Mucosa of descending colon (tissue), 3 donors: ENCODE data around the gene CREG2. TPM values are rescaled to one million over a fixed set of nuclear protein-coding genes. Genes with fewer than 3 reads are reported as not detected.

Source experiments
- ATAC-seq: fragments of 200-7000 bp; cut with Tn5 transposase; one replicate; pipeline ENCODE4 v1.9.1; 2020; ENCODE audit warnings: mild to moderate bottlenecking, moderate library complexity
- DNase-seq, 3 donors: peaks; one replicate each; pipeline ENCODE4 v3.0.0-alpha.2; 2020
- H3K36me3 ChIP-seq: fragments of 200-600 bp; one replicate; pipeline ENCODE4 v1.8.0; 2021; ENCODE audit warnings: low read depth, mild to moderate bottlenecking
- H3K4me1 ChIP-seq: fragments of 200-600 bp; one replicate; pipeline ENCODE4 v1.8.0; 2021; ENCODE audit warnings: low read depth, mild to moderate bottlenecking
- H3K4me3 ChIP-seq: fragments of 200-600 bp; one replicate; pipeline ENCODE4 v1.8.0; 2021; ENCODE audit warnings: mild to moderate bottlenecking
- H3K9me3 ChIP-seq: fragments of 200-600 bp; one replicate; pipeline ENCODE4 v1.8.0; 2021; ENCODE audit warnings: mild to moderate bottlenecking
- intact Hi-C, 2 donors: fragments of 100-400 bp; cut with DNase I in 1 of 2; cut with micrococcal nuclease in 1 of 2; formaldehyde crosslinking; loops; one replicate each; pipeline versions ENCODE4 v1.11.0 to v1.11.1; 2022; cut with DNase I, micrococcal nuclease
- total RNA-seq, 3 donors: library from RNA; stranded (reverse); fragmentation: NEBNext Ultra II Directional in 2 of 3; extraction: Animal tissue kit (Norgen Biotek cat#: 25700) in 2 of 3; gene quantifications; one replicate each; pipeline versions ENCODE4 v1.2.1 to v1.2.4, GENCODE V29; 2021 to 2023
- TF ChIP-seq, protein P1 (sequence below): fragments of 200-600 bp; IDR thresholded peaks from one replicate; pipeline ENCODE4 v1.8.0; 2022; ENCODE audit warnings: antibody characterized with exemption, mild to moderate bottlenecking
- donor health status: DM: no; HTN: no; CAD: no; lungs with moderate emphysema.
- donor health status: DM: no; HTN: no; CAD: no.
- donor health status: DM: no; HTN: yes; CAD: no.

The CREG2 gene
- total RNA-seq, 3 donors from 2014 or later: 0.19 to 1.1 TPM; not detected in 1

DNA sequence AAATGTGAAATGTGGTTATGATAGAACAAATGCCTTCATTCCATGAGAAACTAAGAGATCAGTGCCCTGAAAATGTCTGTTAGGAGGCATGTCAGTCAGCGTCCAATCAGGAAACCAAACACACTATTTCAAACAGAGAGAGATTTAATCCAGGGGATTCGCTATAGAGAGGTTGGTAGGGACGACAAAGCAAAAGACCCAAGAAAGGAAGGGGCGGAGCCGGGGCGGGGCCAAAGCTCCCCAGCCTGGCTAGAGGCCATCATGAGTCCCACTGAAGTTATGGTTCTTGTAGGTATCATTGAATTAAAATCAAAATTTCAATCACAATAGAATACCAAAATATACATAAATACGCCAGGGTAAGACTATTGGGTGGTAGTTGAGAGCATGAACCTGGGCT lies 45.9 kb downstream of the CREG2 start:
- intact Hi-C loops: no loop called here

GRCh38 chr2:101340141-101340551 lies 47.2 kb downstream of the CREG2 start:
- Histone ChIP-seq H3K9me3 (no peaks in the 10 kb centered on the region), H3K4me3 (no peak overlapping the region), H3K36me3 (no peaks in the 10 kb centered on the region), H3K4me1 (peaks cover 3% of the 10 kb centered on the region)
- TF ChIP-seq, protein P1, sequence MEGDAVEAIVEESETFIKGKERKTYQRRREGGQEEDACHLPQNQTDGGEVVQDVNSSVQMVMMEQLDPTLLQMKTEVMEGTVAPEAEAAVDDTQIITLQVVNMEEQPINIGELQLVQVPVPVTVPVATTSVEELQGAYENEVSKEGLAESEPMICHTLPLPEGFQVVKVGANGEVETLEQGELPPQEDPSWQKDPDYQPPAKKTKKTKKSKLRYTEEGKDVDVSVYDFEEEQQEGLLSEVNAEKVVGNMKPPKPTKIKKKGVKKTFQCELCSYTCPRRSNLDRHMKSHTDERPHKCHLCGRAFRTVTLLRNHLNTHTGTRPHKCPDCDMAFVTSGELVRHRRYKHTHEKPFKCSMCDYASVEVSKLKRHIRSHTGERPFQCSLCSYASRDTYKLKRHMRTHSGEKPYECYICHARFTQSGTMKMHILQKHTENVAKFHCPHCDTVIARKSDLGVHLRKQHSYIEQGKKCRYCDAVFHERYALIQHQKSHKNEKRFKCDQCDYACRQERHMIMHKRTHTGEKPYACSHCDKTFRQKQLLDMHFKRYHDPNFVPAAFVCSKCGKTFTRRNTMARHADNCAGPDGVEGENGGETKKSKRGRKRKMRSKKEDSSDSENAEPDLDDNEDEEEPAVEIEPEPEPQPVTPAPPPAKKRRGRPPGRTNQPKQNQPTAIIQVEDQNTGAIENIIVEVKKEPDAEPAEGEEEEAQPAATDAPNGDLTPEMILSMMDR: no peak
- intact Hi-C loops: no loop called here
- DNase-seq (no peak), ATAC-seq (no peak)

More for the DNA sequence above, 45.9 kb downstream of the CREG2 start:
- TF ChIP-seq, protein P1: no peak
- peaks cover 3% of the 10 kb centered on the region for H3K4me1 ChIP-seq
- no peaks in the 10 kb centered on the region for H3K36me3 ChIP-seq
- no peaks in the 10 kb centered on the region for H3K9me3 ChIP-seq
- DNase-seq (no peak), ATAC-seq (no peak)
- no peak overlapping the region for H3K4me3 ChIP-seq

GRCh38 chr2:101339266-101339880 lies 47.9 kb downstream of the CREG2 start:
- intact Hi-C loops: no loop called here
- DNase-seq (no peak), ATAC-seq (no peak)

DNA sequence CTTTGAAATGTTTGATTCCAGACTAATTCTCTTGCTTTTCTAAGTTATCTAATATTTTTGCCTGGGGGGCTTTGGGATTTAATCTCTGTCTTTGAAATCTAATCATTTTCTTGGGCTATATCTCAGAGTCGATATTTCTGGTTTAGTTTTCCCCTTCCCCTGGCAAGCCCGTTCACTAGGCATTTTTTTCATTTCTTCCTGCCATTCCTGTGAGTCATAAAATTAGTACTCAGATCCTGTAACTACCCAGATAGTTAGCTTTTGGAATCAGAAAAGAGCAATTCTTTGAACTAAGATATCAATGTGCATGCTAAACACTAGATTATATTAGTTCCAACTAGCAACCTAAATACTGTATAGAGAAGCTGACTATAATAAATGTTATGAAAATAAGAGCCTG lies 49.4 kb downstream of the CREG2 start:
- H3K36me3 ChIP-seq: no peaks in the 10 kb centered on the region
- no peak for DNase-seq
- TF ChIP-seq, protein P1: no peak
- H3K4me3 ChIP-seq: no peak overlapping the region
- intact Hi-C loops: no loop called here
- H3K9me3 ChIP-seq: no peaks in the 10 kb centered on the region
- H3K4me1 ChIP-seq: peaks cover 3% of the 10 kb centered on the region
- ATAC-seq: no peak

More at GRCh38 chr2:101339266-101339880, 47.9 kb downstream of the CREG2 start:
- Histone ChIP-seq H3K4me1 (peaks cover 3% of the 10 kb centered on the region), H3K9me3 (no peaks in the 10 kb centered on the region), H3K36me3 (no peaks in the 10 kb centered on the region), H3K4me3 (no peak overlapping the region)
- TF ChIP-seq, protein P1: no peak

DNA sequence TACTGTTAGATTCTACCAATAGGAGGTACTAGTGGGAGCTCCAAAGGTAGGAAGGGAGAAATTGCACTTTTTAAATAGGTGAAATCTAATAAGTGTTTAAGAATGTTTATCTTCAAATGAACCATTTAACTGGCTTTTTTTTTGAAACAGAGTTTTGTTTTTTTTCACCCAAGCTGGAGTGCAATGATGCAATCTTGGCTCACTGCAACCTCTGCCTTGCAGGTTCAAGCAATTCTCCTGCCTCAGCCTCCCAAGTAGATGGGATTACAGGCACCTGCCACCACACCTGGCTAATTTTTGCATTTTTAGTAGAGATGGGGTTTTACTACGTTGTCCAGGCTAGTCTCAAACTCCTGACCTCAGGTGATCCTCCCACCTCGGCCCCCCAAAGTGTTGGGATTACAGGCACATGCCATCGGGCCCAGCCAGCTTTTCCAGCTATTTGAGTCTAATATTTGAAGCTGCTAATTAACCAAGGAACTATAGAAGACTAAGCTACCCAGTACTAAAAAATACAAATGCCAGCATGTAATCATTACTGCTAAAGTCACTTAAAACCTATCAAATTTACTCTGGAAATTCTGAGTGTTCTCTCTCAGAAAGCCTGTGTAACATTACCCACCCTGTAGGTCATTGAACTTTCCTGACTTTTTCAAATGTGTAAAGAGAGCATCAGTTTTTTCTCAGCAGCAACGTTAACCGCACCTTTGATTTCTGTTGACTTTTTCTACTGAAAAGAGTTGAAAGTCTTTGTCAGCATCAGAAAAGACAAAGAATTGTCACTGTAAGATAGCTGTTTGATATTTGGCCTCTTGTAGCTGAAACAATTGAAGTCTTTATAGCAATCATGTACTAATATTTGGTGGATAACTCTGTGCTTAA lies 54.2 kb downstream of the CREG2 start:
- DNase-seq (no peak), ATAC-seq (no peak)
- Histone ChIP-seq H3K36me3 (no peaks in the 10 kb centered on the region), H3K4me1 (peaks cover 9% of the 10 kb centered on the region), H3K9me3 (no peaks in the 10 kb centered on the region), H3K4me3 (no peak overlapping the region)
- intact Hi-C loops: no loop called here
- TF ChIP-seq, protein P1: no peak
